Esophagus squamous epithelium (tissue), 5 donors: ENCODE data around the gene ANO4. TPM values are rescaled to one million over a fixed set of nuclear protein-coding genes. Genes with fewer than 3 reads are reported as not detected.

Source experiments
- DNase-seq: peaks from one replicate; lab custom pipeline; 2025; lab: John Stamatoyannopoulos, UW
- H3K27ac ChIP-seq, 4 donors: fragments of 200-600 bp; sonication (generic); one replicate each; pipeline ENCODE4 v1.5.1; 2016 to 2019; ENCODE audit warnings: mild to moderate bottlenecking in 1 of 4
- H3K27me3 ChIP-seq, 4 donors: fragments of 200-600 bp; sonication (generic); 1 replicate in 3 of 4; 2 replicates in 1 of 4; pipeline versions ENCODE4 v1.5.1 to v1.6.0; 2017 to 2021; ENCODE audit warnings: antibody characterized with exemption in 1 of 4
- H3K36me3 ChIP-seq, 3 donors: fragments of 200-600 bp; sonication (generic); one replicate each; pipeline ENCODE4 v1.5.1; 2016 to 2019
- H3K4me1 ChIP-seq, 3 donors: fragments of 200-600 bp; sonication (generic); one replicate each; pipeline ENCODE4 v1.5.1; 2017 to 2019
- H3K4me3 ChIP-seq, 4 donors: fragments of 200-600 bp; sonication (generic); 1 replicate in 3 of 4; 2 replicates in 1 of 4; pipeline ENCODE4 v1.5.1; 2016 to 2019; ENCODE audit warnings: mild to moderate bottlenecking in 2 of 4, moderate library complexity in 1 of 4
- H3K9me3 ChIP-seq, 3 donors: fragments of 200-600 bp; sonication (generic); one replicate each; pipeline ENCODE4 v1.5.1; 2016 to 2019
- CTCF ChIP-seq, 6 experiments: fragments of 450-650 bp in 4 of 6; fragments of 200-600 bp in 2 of 6; sonication (generic) in 2 of 6; IDR thresholded peaks; one replicate each; pipeline ENCODE4 v1.5.1; 2016 to 2019; ENCODE audit warnings: antibody characterized with exemption in 6 of 6, mild to moderate bottlenecking in 4 of 6, moderate library complexity in 4 of 6
- POLR2A ChIP-seq, 4 donors: fragments of 450-650 bp; IDR thresholded peaks; one replicate each; pipeline ENCODE4 v1.6.1; 2017; ENCODE audit warnings: antibody characterized with exemption in 4 of 4, mild to moderate bottlenecking in 4 of 4, moderate library complexity in 3 of 4
- WGBS, 2 donors: methylation state at CpG; one replicate each; pipeline ENCODE4 v1.1.5; 2018; 5-methylcytosine and 5-hydroxymethylcytosine counted together
- intact Hi-C: fragments of 100-400 bp; cut with DNase I; formaldehyde crosslinking; loops from one replicate; pipeline ENCODE4 v1.15.0; 2022
- total RNA-seq, 4 donors: library from RNA; depleted of rRNA; stranded (reverse); fragments of >200 nt; gene quantifications; one replicate each; pipeline ENCODE4 v1.1.0, GENCODE V29; 2016
- donor health status: DM: yes; HTN: yes; CAD: no.

Gene ANO4
- total RNA-seq, 4 donors from 2014 or later = 0.09 TPM; not detected in 3

GRCh38 chr12:100913872-100914592 is 119.5 kb downstream of the ANO4 start:
- TF ChIP-seq CTCF (IDR thresholded peaks at IDR 0.05) = no peak
- TF ChIP-seq POLR2A (IDR thresholded peaks at IDR 0.05) = no peak
- Histone ChIP-seq H3K4me1 (no peaks in the 10 kb centered on the region), H3K27me3 (no peaks in the 10 kb centered on the region), H3K4me3 (no peak overlapping the region), H3K9me3 (no peaks in the 10 kb centered on the region), H3K36me3 (no peaks in the 10 kb centered on the region), H3K27ac (no peak overlapping the region)
- no peak for DNase-seq
- WGBS, 2 donors = 59 to 65% methylated on average over 4 of the region's 4 CpGs
- intact Hi-C loops = no loop called here

DNA sequence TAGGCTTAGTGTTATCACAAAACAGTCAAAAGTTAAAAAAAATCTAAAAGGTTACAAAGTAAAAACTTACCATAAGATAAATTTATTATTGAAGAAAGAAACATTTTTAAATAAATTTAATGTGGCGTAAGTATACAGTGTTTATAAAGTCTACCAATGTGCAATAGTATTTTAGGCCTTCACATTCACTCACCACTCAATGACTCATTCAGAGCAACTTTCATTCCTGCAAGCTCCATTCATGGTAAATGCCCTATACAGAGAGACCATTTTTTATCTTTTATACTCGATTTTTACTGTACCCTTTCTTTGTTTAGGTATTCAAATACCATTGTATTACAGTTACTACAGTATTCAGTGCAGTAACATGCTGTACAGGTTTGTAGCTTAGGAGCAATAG is 124.5 kb downstream of the ANO4 start:
- no peaks in the 10 kb centered on the region for H3K9me3 ChIP-seq
- H3K4me1 ChIP-seq = no peaks in the 10 kb centered on the region
- H3K27me3 ChIP-seq = no peaks in the 10 kb centered on the region
- no peak for DNase-seq
- WGBS, 2 donors = 58% methylated on average over 2 of the region's 2 CpGs
- TF ChIP-seq CTCF (IDR thresholded peaks at IDR 0.05) (no peak), POLR2A (IDR thresholded peaks at IDR 0.05) (no peak)
- no peak overlapping the region for H3K27ac ChIP-seq
- no peaks in the 10 kb centered on the region for H3K36me3 ChIP-seq
- H3K4me3 ChIP-seq = no peak overlapping the region
- intact Hi-C loops = no loop called here

GRCh38 chr12:100920493-100920892 is 125.9 kb downstream of the ANO4 start:
- TF ChIP-seq POLR2A (IDR thresholded peaks at IDR 0.05) = no peak
- TF ChIP-seq CTCF (IDR thresholded peaks at IDR 0.05) = no peak
- Histone ChIP-seq H3K27me3 (no peaks in the 10 kb centered on the region), H3K4me1 (no peaks in the 10 kb centered on the region), H3K36me3 (no peaks in the 10 kb centered on the region), H3K9me3 (no peaks in the 10 kb centered on the region), H3K4me3 (no peak overlapping the region), H3K27ac (no peak overlapping the region)
- no peak for DNase-seq
- intact Hi-C loops = no loop called here
- 60 to 69% methylated on average over 4 of the region's 4 CpGs for WGBS, 2 donors

DNA sequence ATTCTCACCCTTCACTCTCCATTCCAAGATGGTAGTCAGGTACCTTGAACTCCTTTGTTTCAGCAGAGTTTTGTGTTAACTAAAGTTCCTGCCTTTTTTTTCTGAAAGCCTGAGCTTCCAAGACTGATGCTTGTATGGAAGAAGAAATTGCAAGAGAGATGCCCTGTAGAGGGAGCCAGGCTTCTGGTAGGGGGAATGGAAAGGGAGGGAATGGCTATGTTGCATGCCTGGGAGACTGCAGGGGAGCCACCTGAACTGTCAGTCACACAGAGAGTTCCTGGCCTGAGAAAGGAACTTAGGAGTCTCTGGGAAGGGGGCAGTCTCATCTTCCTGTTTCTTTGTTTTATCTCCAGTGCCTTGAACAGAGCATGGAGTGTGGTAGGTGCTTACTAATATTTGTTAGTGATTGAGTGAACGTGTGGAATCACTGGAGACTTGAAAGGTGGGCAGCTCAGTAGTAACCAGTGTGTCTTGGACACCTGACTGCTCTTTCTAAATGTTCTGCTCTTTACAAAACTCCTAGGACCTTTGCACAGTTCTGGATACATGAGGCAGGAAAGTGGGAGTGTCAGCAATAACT is 132.2 kb downstream of the ANO4 start:
- Histone ChIP-seq H3K36me3 (no peaks in the 10 kb centered on the region), H3K4me1 (no peaks in the 10 kb centered on the region), H3K27ac (no peak overlapping the region), H3K9me3 (no peaks in the 10 kb centered on the region), H3K4me3 (no peak overlapping the region), H3K27me3 (no peaks in the 10 kb centered on the region)
- TF ChIP-seq CTCF (IDR thresholded peaks at IDR 0.05) = no peak
- TF ChIP-seq POLR2A (IDR thresholded peaks at IDR 0.05) = no peak
- DNase-seq = no peak
- 14% methylated on average over 1 of the region's 1 CpG; no CpG with 5 or more reads in 1 of the 2 donors for WGBS, 2 donors
- intact Hi-C loops = no loop called here

DNA sequence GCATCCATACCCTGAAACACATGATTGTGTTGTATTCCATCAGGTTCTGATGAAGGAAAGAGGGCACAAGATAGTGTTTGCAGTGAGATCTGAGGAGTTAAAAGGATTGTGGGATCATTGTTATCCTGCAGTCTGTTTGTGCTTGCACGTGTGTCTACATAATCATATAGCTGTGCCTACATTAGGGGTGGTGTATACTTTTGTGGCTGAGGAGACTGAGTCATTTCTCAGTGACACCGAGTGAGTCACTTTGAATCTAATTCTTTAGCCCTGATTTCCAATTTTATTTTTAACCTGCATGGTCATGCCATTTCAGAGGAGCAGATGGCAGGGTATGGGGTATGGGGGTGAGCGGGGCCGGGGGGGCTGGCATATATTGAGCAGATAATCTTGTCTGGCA is 133.2 kb downstream of the ANO4 start:
- 33 to 36% methylated on average over 4 of the region's 4 CpGs for WGBS, 2 donors
- Histone ChIP-seq H3K27me3 (no peaks in the 10 kb centered on the region), H3K27ac (no peak overlapping the region), H3K36me3 (no peaks in the 10 kb centered on the region), H3K4me3 (no peak overlapping the region), H3K9me3 (no peaks in the 10 kb centered on the region), H3K4me1 (no peaks in the 10 kb centered on the region)
- no peak for DNase-seq
- intact Hi-C loops = no loop called here
- TF ChIP-seq CTCF (IDR thresholded peaks at IDR 0.05) (no peak), POLR2A (IDR thresholded peaks at IDR 0.05) (no peak)
